Esophagus squamous epithelium (tissue), 5 donors: ENCODE data around the gene CPLX3. TPM values are rescaled to one million over a fixed set of nuclear protein-coding genes. Genes with fewer than 3 reads are reported as not detected.

Experiments
- DNase-seq: peaks from one replicate; lab custom pipeline; 2025; lab: John Stamatoyannopoulos, UW
- H3K27ac ChIP-seq, 4 donors: fragments of 200-600 bp; sonication (generic); one replicate each; pipeline ENCODE4 v1.5.1; 2016 to 2019; ENCODE audit warnings: mild to moderate bottlenecking in 1 of 4
- H3K27me3 ChIP-seq, 4 donors: fragments of 200-600 bp; sonication (generic); 1 replicate in 3 of 4; 2 replicates in 1 of 4; pipeline versions ENCODE4 v1.5.1 to v1.6.0; 2017 to 2021; ENCODE audit warnings: antibody characterized with exemption in 1 of 4
- H3K36me3 ChIP-seq, 3 donors: fragments of 200-600 bp; sonication (generic); one replicate each; pipeline ENCODE4 v1.5.1; 2016 to 2019
- H3K4me1 ChIP-seq, 3 donors: fragments of 200-600 bp; sonication (generic); one replicate each; pipeline ENCODE4 v1.5.1; 2017 to 2019
- H3K4me3 ChIP-seq, 4 donors: fragments of 200-600 bp; sonication (generic); 1 replicate in 3 of 4; 2 replicates in 1 of 4; pipeline ENCODE4 v1.5.1; 2016 to 2019; ENCODE audit warnings: mild to moderate bottlenecking in 2 of 4, moderate library complexity in 1 of 4
- H3K9me3 ChIP-seq, 3 donors: fragments of 200-600 bp; sonication (generic); one replicate each; pipeline ENCODE4 v1.5.1; 2016 to 2019
- POLR2A ChIP-seq, 4 donors: fragments of 450-650 bp; IDR thresholded peaks; one replicate each; pipeline ENCODE4 v1.6.1; 2017; ENCODE audit warnings: antibody characterized with exemption in 4 of 4, mild to moderate bottlenecking in 4 of 4, moderate library complexity in 3 of 4
- WGBS, 2 donors: methylation state at CpG; one replicate each; pipeline ENCODE4 v1.1.5; 2018; 5-methylcytosine and 5-hydroxymethylcytosine counted together
- intact Hi-C: fragments of 100-400 bp; cut with DNase I; formaldehyde crosslinking; loops from one replicate; pipeline ENCODE4 v1.15.0; 2022
- total RNA-seq, 4 donors: library from RNA; depleted of rRNA; stranded (reverse); fragments of >200 nt; gene quantifications; one replicate each; pipeline ENCODE4 v1.1.0, GENCODE V29; 2016
- TF ChIP-seq, protein P1 (sequence below), 6 experiments: fragments of 450-650 bp in 4 of 6; fragments of 200-600 bp in 2 of 6; sonication (generic) in 2 of 6; IDR thresholded peaks; one replicate each; pipeline ENCODE4 v1.5.1; 2016 to 2019; ENCODE audit warnings: antibody characterized with exemption in 6 of 6, mild to moderate bottlenecking in 4 of 6, moderate library complexity in 4 of 6
- donor health status: DM: yes; HTN: yes; CAD: no.

The CPLX3 gene
- total RNA-seq, 4 donors from 2014 or later, result 0.11 TPM; not detected in 3

DNA sequence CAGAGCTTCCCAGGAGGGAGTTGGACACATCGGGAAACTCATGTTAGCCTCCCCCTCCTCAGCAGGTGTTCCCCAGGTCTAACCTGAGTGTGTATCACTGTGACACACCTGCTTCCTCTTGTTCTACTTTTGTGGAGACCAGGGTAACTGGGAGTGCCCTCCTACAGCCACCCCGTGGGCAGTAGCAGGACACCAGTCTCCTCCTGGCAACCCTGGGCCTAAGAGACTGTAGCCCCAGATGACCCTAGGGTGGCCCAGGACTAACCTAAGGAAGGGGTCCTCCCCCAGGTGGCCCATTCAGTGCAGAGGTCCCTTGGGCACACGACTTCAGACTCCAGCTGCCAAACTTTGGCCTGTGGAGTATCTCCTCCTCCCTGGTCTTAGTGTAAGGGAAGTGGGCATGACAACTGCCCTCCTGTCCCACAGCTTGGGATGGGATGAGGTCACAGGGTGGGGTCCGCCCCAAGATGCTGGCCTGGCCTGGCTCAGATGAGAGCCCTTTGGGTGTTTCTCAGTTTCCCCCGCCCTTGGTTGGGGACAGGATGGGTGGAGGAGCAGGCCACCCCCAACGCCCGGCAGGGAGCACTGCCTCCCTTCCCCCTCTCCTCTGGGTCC lies 39.8 kb upstream of the CPLX3 start:
- WGBS, 2 donors, result 40 to 86% methylated on average over 1 of the region's 7 CpGs
- TF ChIP-seq, protein P1, sequence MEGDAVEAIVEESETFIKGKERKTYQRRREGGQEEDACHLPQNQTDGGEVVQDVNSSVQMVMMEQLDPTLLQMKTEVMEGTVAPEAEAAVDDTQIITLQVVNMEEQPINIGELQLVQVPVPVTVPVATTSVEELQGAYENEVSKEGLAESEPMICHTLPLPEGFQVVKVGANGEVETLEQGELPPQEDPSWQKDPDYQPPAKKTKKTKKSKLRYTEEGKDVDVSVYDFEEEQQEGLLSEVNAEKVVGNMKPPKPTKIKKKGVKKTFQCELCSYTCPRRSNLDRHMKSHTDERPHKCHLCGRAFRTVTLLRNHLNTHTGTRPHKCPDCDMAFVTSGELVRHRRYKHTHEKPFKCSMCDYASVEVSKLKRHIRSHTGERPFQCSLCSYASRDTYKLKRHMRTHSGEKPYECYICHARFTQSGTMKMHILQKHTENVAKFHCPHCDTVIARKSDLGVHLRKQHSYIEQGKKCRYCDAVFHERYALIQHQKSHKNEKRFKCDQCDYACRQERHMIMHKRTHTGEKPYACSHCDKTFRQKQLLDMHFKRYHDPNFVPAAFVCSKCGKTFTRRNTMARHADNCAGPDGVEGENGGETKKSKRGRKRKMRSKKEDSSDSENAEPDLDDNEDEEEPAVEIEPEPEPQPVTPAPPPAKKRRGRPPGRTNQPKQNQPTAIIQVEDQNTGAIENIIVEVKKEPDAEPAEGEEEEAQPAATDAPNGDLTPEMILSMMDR (IDR thresholded peaks at IDR 0.05), result no peak
- TF ChIP-seq POLR2A (IDR thresholded peaks at IDR 0.05), result no peak
- peak overlapping the region; percentile 78 to 99 (median 92) for H3K27ac ChIP-seq
- intact Hi-C loops, result no loop called here
- H3K27me3 ChIP-seq, result no peaks in the 10 kb centered on the region
- no peak for DNase-seq
- H3K4me1 ChIP-seq, result peaks cover 83 to 92% (median 84%) of the 10 kb centered on the region in 3 donors
- no peaks in the 10 kb centered on the region for H3K9me3 ChIP-seq
- H3K4me3 ChIP-seq, result peak overlapping the region in 3 of 4 donors; percentile 14 to 96 (median 84)
- H3K36me3 ChIP-seq, result no peaks in the 10 kb centered on the region

DNA sequence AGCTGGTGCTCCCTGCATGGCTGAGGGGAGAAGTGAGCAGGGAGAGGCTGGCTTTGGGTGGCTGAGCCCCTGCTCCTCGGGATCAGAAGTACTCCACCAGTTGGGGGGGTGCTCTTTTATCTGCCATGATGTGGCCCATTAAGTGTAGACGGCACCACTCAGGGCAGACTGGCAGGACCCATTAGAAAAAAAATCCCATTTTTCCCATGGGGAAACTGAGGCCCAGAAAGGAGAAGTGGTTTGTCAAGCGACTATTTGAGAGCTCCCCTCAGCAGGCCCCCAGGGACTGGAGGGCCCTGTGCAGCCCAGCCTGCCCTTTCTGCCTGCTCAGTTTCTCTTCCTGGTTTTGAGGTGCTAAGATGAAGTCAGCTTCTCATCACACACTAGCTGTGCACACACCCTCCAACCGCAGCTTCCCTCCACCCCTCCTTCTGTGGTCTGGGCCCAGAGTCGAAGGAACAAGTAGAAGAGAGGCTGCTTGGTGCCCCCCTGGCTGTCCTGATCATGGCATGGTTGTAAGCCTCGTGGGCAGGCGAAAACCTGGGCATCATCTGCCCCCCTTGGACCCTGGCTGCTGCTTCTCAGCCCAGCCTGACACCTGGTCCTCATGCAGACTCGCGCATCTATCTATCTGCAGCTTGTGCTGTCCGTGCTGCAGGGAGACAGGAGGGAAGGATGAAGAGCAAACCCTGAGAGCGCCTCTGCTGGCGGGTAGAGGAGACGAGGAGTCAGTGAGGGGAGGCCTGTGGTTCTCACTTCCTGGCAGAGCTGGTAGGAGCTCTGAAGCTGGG lies 39.0 kb upstream of the CPLX3 start:
- H3K4me1 ChIP-seq, result peaks cover 89 to 99% (median 91%) of the 10 kb centered on the region in 3 donors
- peak overlapping the region in 3 of 4 donors; percentile 26 to 96 (median 84) for H3K4me3 ChIP-seq
- no peaks in the 10 kb centered on the region for H3K27me3 ChIP-seq
- WGBS, 2 donors, result 34 to 38% methylated on average over 9 to 11 of the region's 13 CpGs
- H3K9me3 ChIP-seq, result no peaks in the 10 kb centered on the region
- TF ChIP-seq POLR2A (IDR thresholded peaks at IDR 0.05), result peak in 1 of 4 donors; percentile 57
- TF ChIP-seq, protein P1 (IDR thresholded peaks at IDR 0.05), result peak in 5 of 6 experiments; percentile 12 to 60 (median 34)
- no peaks in the 10 kb centered on the region for H3K36me3 ChIP-seq
- intact Hi-C loops, result no loop called here
- H3K27ac ChIP-seq, result peak overlapping the region; percentile 78 to 99 (median 92)
- peak; percentile 70 for DNase-seq

DNA sequence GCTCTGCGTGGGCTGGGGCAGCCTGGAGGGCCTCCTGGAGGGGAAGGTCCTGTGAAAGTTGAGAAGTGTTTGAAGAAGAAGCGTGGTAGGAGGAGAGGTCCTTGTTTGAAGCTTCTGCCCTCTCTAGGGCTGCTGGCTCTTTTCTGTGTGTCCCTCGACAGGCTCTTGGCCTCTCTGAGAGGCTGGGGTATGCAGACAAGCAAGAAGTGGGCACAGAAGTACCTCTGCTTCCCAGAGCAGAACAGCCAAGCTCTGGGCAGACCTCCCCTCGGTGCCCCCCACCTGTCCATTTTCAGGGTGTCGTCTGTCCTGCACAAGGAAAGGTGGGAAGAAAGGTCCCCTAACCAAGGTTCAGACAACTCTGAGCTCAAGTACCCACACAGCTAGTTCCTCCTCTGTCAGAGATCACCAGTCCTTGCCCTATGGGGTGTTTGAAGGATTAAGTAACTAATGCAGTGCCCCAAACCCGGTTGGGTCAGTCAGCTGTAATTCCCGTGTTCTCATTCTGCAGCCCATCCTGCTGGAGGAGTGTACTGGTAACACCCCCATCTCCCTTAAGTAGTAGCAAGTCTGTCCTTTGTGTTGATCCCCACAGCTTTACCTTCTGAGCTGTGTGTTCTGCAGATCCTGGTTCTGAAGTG lies 38.3 kb upstream of the CPLX3 start:
- H3K9me3 ChIP-seq, result no peaks in the 10 kb centered on the region
- H3K4me3 ChIP-seq, result peak overlapping the region in 3 of 4 donors; percentile 26 to 96 (median 31)
- no peaks in the 10 kb centered on the region for H3K36me3 ChIP-seq
- no peak for DNase-seq
- H3K27me3 ChIP-seq, result no peaks in the 10 kb centered on the region
- TF ChIP-seq POLR2A (IDR thresholded peaks at IDR 0.05), result no peak
- TF ChIP-seq, protein P1 (IDR thresholded peaks at IDR 0.05), result no peak
- peaks cover 92 to 100% (median 96%) of the 10 kb centered on the region in 3 donors for H3K4me1 ChIP-seq
- WGBS, 2 donors, result 32 to 46% methylated on average over 7 of the region's 7 CpGs
- peak overlapping the region; percentile 78 to 99 (median 92) for H3K27ac ChIP-seq
- intact Hi-C loops, result no loop called here

DNA sequence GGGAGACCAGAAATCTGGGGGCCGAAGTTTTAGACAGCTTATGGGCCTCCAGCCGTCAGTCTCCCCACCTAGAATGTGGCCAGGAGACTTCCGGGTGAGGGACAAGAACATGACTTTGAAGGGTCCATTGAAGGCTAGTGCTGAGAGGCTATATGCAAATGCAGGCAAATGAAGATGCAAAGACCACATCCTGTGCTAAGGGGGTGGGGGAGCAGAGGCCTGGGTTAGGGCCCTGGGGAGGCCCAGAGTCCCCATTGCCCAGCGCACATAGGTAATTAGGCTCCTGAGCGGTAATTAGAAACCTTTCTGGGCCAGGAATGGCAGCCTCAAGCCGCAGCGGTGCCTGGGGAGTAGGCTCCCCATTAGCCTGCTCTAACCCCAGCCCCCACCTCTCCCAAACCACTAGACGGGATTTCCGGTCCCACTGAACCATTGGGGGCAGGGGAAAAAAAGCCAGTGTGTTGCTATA lies 37.7 kb upstream of the CPLX3 start:
- 45 to 54% methylated on average over 4 to 6 of the region's 9 CpGs for WGBS, 2 donors
- TF ChIP-seq, protein P1 (IDR thresholded peaks at IDR 0.05), result no peak
- no peak for TF ChIP-seq POLR2A (IDR thresholded peaks at IDR 0.05)
- Histone ChIP-seq H3K27me3 (no peaks in the 10 kb centered on the region), H3K9me3 (no peaks in the 10 kb centered on the region), H3K4me1 (peaks cover 92 to 100% (median 97%) of the 10 kb centered on the region in 3 donors), H3K27ac (peak overlapping the region; percentile 78 to 99 (median 92)), H3K4me3 (peak overlapping the region; percentile 12 to 96 (median 28)), H3K36me3 (no peaks in the 10 kb centered on the region)
- DNase-seq, result no peak
- intact Hi-C loops, result no loop called here
